Measurements from ENCODE around the gene RAB12.

GRCh38 chr18:8654503-8655451 is 45.5 kb downstream of the RAB12 start:
- peak; percentile 69 to 71 for TF ChIP-seq CTCF (conservative IDR thresholded peaks at IDR 0.05 in 1 of 2, IDR thresholded peaks at IDR 0.05 in 1 of 2; ENCODE audit: extremely low read depth in 1 of 2, insufficient read depth in 1 of 2, low read depth in 1 of 2, low read length in 2 of 2)
- TF ChIP-seq EZH2 (IDR thresholded peaks at IDR 0.05; ENCODE audit: borderline replicate concordance, low read length) = no peak
